ENCODE measurements around the gene SSC5D.

The SSC5D gene

GRCh38 chr19:55452749-55453346 is 35.4 kb upstream of the SSC5D start:
- TF ChIP-seq CTCF (IDR thresholded peaks at IDR 0.05) = no peak

- TF ChIP-seq CTCF (IDR thresholded peaks at IDR 0.05) = no peak
These were observed 34.5 kb upstream of the SSC5D start for GRCh38 chr19:55453511-55454260.

- peak; percentile 63 for TF ChIP-seq CTCF (IDR thresholded peaks at IDR 0.05)
These were observed 33.4 kb upstream of the SSC5D start for GRCh38 chr19:55454787-55455243.

- no peak for TF ChIP-seq CTCF (IDR thresholded peaks at IDR 0.05)
These were observed 32.5 kb upstream of the SSC5D start for GRCh38 chr19:55455576-55456235.

- no peak for TF ChIP-seq CTCF (IDR thresholded peaks at IDR 0.05)
These were observed 31.9 kb upstream of the SSC5D start for GRCh38 chr19:55456347-55456746.

- no peak for TF ChIP-seq CTCF (IDR thresholded peaks at IDR 0.05)
These were observed 30.4 kb upstream of the SSC5D start for GRCh38 chr19:55457683-55458457.

- no peak for TF ChIP-seq CTCF (IDR thresholded peaks at IDR 0.05)
These were observed 28.7 kb upstream of the SSC5D start for GRCh38 chr19:55459551-55459949.
